Nephron (organoid): ENCODE data around the gene ZNF335.

Experiments used
- H3K27ac Mint-ChIP-seq, 3 experiments: 2 replicates each; pipeline ENCODE4 v1.8.0; 2020; ENCODE audit warnings: mixed read lengths in 3 of 3, mild to moderate bottlenecking in 2 of 3, moderate library complexity in 1 of 3
- H3K27me3 Mint-ChIP-seq: 2 replicates; pipeline ENCODE4 v1.8.0; 2021; ENCODE audit warnings: low read depth, mild to moderate bottlenecking, moderate library complexity, mixed read lengths
- H3K36me3 Mint-ChIP-seq: 2 replicates; pipeline ENCODE4 v1.8.0; 2020; ENCODE audit warnings: low read depth, mixed read lengths
- H3K4me1 Mint-ChIP-seq: 2 replicates; pipeline ENCODE4 v1.8.0; 2020; ENCODE audit warnings: mixed read lengths
- H3K4me3 Mint-ChIP-seq, 3 experiments: 2 replicates each; pipeline ENCODE4 v1.8.0; 2020; ENCODE audit warnings: mild to moderate bottlenecking in 3 of 3, mixed read lengths in 3 of 3, moderate library complexity in 2 of 3
- H3K9me3 Mint-ChIP-seq: 2 replicates; pipeline ENCODE4 v1.8.0; 2020; ENCODE audit warnings: mixed read lengths
- CTCF ChIP-seq, 3 experiments: fragments of 200-600 bp; sonication (generic); IDR thresholded peaks; one replicate each; pipeline ENCODE4 v1.5.0; 2021; ENCODE audit warnings: antibody characterized with exemption in 3 of 3; ENCODE audit not compliant: unreplicated experiment in 3 of 3

The ZNF335 gene

GRCh38 chr20:45951925-45952834 is 19.8 kb downstream of the ZNF335 start:
- TF ChIP-seq CTCF (IDR thresholded peaks at IDR 0.05; ENCODE audit: unreplicated experiment in 3 of 3) = no peak
- peaks cover 38% of the 10 kb centered on the region for H3K36me3 Mint-ChIP-seq
- H3K4me3 Mint-ChIP-seq = no peak overlapping the region
- no peaks in the 10 kb centered on the region for H3K4me1 Mint-ChIP-seq
- no peaks in the 10 kb centered on the region for H3K9me3 Mint-ChIP-seq
- no peak overlapping the region for H3K27ac Mint-ChIP-seq
- H3K27me3 Mint-ChIP-seq = no peaks in the 10 kb centered on the region

GRCh38 chr20:45950330-45950646 is 21.7 kb downstream of the ZNF335 start:
- no peaks in the 10 kb centered on the region for H3K9me3 Mint-ChIP-seq
- no peak overlapping the region for H3K4me3 Mint-ChIP-seq
- no peak overlapping the region for H3K27ac Mint-ChIP-seq
- no peaks in the 10 kb centered on the region for H3K4me1 Mint-ChIP-seq
- TF ChIP-seq CTCF (IDR thresholded peaks at IDR 0.05; ENCODE audit: unreplicated experiment in 3 of 3) = no peak
- no peaks in the 10 kb centered on the region for H3K27me3 Mint-ChIP-seq
- peaks cover 40% of the 10 kb centered on the region for H3K36me3 Mint-ChIP-seq

GRCh38 chr20:45949542-45950329 is 22.3 kb downstream of the ZNF335 start:
- Mint-ChIP-seq H3K4me3 (no peak overlapping the region), H3K27ac (peak overlapping the region in 1 of 3 experiments; percentile 50), H3K27me3 (no peaks in the 10 kb centered on the region), H3K36me3 (peaks cover 46% of the 10 kb centered on the region), H3K9me3 (no peaks in the 10 kb centered on the region), H3K4me1 (no peaks in the 10 kb centered on the region)
- TF ChIP-seq CTCF (IDR thresholded peaks at IDR 0.05; ENCODE audit: unreplicated experiment in 3 of 3) = no peak

GRCh38 chr20:45948742-45949541 is 23.1 kb downstream of the ZNF335 start:
- peaks cover 53% of the 10 kb centered on the region for H3K36me3 Mint-ChIP-seq
- no peak for TF ChIP-seq CTCF (IDR thresholded peaks at IDR 0.05; ENCODE audit: unreplicated experiment in 3 of 3)
- no peaks in the 10 kb centered on the region for H3K4me1 Mint-ChIP-seq
- no peaks in the 10 kb centered on the region for H3K27me3 Mint-ChIP-seq
- peak overlapping the region in 1 of 3 experiments; percentile 50 for H3K27ac Mint-ChIP-seq
- no peaks in the 10 kb centered on the region for H3K9me3 Mint-ChIP-seq
- no peak overlapping the region for H3K4me3 Mint-ChIP-seq

- no peak overlapping the region for H3K4me3 Mint-ChIP-seq
- no peaks in the 10 kb centered on the region for H3K4me1 Mint-ChIP-seq
- peaks cover 56% of the 10 kb centered on the region for H3K36me3 Mint-ChIP-seq
- H3K27ac Mint-ChIP-seq = no peak overlapping the region
- no peaks in the 10 kb centered on the region for H3K9me3 Mint-ChIP-seq
- TF ChIP-seq CTCF (IDR thresholded peaks at IDR 0.05; ENCODE audit: unreplicated experiment in 3 of 3) = no peak
- no peaks in the 10 kb centered on the region for H3K27me3 Mint-ChIP-seq
These were observed 23.7 kb downstream of the ZNF335 start for GRCh38 chr20:45948261-45948733.
